Stimulated activated CD8-positive, alpha-beta memory T cell treated with anti-CD3 and anti-CD28 coated beads, Interleukin-15, amount 100 ng/mL, for 48 hours (primary cell): ENCODE results near the gene LRRC49.
"Not testable (repeated sequence)": the region's sequence is repeated elsewhere in the genome, so short reads cannot be mapped to it uniquely, and the experiment has no call there.

Source experiments
- DNase-seq, 2 donors: peaks; one replicate each; pipeline ENCODE4 v3.0.0-alpha.2; 2020; ENCODE audit warnings: low read depth in 2 of 2

LRRC49 gene

DNA sequence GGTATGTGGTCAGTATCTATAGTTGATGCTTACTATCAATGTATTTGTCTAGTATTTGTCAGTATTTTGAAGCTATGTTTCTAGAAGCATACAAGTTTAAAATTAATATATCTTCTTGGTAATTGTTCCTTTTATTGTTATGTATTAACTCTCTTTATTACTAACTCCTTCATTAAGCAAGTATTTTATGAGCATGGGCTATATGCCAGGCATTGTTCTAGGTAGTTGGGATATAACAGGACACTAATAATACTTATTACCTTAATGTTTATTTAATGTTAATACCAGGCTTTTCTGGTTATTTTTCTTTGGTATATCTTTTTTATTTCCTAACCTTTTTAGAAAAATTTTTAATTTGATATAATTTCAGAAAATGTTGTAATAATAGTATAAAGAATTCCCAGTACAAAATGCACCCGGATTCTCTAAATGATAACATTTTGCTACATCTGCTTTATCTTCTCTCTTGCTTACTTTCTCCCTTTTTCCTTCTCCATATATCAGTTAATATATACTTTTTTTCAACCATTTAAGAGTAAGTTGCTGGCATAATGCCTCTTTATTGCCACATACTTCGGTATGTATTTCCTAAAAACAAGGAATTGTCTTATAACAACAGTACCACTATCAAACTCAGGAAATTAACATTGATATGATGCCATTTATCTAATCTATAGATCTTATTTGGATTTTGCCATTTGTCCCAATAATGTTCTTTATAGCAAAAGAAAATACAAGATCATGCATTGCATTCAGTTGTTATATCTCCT lies 30.9 kb downstream of the LRRC49 start:
- no peak for DNase-seq

- not testable (repeated sequence) for DNase-seq
These were observed 34.3 kb downstream of the LRRC49 start for GRCh38 chr15:70926914-70927313.

- DNase-seq: no peak
These were observed 39.2 kb downstream of the LRRC49 start for GRCh38 chr15:70931821-70932220.

GRCh38 chr15:70932397-70932796 lies 39.8 kb downstream of the LRRC49 start:
- DNase-seq: no peak

- no peak for DNase-seq
These were observed 40.8 kb downstream of the LRRC49 start for GRCh38 chr15:70933411-70933810.

GRCh38 chr15:70935631-70936030 lies 43.0 kb downstream of the LRRC49 start:
- no peak for DNase-seq

DNA sequence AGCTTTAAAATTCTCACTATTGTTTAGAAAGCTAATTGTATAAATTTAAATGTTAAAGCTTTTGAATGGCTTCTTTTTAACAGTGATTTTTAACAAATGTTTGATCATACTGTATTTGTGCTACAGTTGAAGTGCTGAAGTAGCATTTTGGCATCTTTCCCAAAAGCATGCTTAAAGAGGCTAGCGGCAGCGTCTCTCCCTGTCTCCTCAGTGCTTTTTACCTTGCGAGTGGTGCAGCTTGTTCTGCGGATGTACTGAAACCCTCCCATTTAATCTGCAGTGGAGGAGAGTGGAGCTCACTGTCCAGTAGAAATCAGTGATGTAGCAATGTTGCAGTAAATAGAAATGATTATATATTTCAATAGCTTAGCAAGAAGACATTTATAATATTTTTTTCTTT lies 43.7 kb downstream of the LRRC49 start:
- DNase-seq: no peak

DNA sequence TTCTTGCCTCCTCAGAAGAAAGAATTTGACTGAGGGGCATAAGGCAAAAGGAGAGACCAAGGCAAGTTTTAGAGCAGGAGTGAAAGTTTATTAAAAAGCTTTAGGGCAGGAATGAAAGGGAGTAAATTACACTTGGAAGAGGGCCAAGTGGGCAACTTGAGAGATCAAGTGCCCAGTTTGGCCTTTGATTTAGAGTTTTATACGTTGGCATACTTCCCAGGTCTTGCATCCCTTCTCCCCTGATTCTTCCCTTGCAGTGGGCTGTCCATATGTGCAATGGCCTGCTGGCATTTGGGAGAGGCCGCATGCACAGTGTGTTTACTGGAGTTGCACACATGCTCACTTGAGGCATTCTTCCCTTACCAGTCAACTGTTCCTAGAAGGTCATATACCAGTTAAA lies 50.7 kb downstream of the LRRC49 start:
- not testable (repeated sequence) for DNase-seq

DNA sequence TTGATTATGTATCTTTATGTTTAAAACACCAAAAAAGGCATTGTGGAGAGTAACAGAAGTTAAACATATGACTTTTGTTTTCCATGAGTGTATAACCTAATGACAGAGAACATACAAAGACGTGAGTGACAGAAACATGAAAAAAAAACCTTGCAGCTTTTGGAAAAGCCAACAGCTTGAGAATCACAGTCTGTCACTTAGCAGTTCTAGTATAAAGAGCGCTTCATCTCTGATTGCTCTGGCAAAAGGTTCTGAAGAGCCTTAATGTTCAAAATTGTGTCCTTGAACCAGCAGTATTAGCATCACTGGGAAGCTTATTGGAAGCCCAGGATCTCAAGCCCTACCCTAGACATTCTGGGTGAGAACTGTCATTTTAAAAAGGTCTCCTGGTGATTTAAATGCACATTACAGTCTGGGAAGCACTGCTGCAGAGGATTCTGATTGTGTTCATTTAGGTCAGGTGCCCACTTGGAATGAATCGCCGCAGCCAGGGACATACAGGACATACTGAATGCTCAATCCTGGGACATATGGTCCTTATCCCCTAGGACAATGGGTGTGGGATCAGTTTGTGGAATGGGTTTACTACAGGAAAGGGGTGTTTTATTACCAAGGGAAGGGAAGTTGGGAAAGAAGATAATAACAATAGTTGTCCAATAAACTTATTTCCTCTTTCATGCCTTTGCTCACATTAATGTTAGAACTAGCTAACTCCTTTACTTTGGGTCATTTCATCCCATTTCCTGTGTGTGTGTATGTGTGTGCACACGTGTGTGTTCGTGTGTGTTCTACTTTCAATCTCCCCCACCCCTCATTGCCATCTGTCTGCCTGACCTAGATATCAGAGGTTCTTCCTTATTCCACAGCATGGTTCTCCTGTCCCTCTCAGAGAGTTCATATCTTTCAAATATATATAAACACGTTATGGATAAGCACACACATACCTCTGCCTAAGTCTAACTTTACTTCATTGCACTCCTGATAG lies 55.0 kb downstream of the LRRC49 start:
- no peak for DNase-seq

DNA sequence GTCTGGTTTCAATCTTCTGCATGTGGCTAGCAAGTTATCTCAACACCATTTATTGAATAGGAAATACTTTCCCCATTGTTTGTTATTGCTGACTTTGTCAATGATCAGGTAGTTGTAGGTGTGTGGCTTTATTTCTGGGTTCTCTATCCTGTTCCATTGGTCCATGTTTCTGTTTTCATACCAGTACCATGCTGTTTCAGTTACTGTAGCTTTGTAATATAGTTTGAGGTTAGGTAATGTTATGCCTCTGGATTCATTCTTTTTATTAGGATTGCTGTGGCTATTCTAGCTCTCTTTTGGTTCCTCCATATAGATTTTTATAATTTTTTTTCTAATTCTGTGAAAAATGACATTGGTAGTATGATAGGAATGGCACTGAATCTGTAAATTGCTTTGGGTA lies 58.3 kb downstream of the LRRC49 start:
- no peak for DNase-seq

GRCh38 chr15:70954171-70954570 lies 61.5 kb downstream of the LRRC49 start:
- no peak for DNase-seq

- DNase-seq: no peak
These were observed 62.1 kb downstream of the LRRC49 start for GRCh38 chr15:70954733-70955132.

DNA sequence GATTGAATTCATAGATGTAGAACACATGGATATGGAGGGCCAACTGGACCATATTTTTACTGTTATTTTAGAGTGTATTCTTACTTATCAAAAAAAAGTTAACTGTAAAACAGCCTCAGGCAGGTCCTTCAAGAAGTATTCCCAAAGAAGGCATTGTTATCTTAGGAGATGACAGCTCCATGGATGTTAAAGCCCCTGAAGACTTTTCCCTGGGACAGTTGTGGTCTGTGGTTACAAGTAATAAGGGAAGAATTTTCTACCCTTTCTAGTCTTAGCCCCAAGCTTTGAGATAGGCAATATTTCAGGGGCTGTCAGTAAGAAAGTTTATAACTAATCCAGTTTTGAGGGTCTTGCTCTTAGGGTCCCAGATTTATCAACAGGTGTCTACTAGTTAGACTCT lies 62.5 kb downstream of the LRRC49 start:
- no peak for DNase-seq

GRCh38 chr15:70956201-70956995 lies 63.8 kb downstream of the LRRC49 start:
- DNase-seq: no peak

GRCh38 chr15:70962084-70962483 lies 69.5 kb downstream of the LRRC49 start:
- no peak for DNase-seq

DNA sequence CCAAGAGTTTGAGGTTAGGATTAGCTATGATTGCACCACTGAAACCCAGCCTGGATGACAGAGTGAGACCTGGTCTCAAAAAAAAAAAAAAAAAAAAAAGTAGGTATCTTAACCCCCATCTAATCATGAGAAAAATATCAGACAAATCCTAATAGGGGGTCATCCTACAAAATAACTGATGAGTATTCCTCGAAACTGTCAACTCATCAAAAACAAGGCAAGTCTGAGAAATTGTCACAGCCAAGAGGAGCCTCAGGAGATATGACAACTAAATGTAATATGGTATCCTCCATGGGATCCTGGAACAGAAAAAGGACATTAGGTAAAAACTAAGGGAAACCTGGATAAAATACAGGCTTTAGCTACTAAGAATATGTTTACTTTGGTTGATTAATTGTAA lies 70.6 kb downstream of the LRRC49 start:
- no peak for DNase-seq

DNA sequence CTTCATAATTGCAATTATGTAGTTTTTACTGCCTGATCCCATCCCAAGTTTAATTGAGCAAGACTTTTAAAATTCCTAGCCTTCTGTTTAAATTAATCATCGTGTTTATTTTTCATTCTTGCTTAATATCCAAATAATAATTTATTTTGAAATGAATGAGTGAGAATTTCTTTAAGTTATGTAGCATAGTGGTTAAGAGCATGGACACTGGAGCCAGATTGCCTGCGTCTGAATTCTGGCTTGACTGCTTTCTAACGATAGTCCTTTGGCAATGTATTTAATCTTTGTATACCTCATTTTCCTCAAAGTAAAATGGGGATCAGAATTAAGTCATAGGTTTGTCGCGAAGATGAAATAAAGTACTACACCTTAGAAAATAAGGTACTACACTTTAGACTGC lies 71.4 kb downstream of the LRRC49 start:
- no peak for DNase-seq

- DNase-seq: no peak
These were observed 72.1 kb downstream of the LRRC49 start for GRCh38 chr15:70964686-70965085.

DNA sequence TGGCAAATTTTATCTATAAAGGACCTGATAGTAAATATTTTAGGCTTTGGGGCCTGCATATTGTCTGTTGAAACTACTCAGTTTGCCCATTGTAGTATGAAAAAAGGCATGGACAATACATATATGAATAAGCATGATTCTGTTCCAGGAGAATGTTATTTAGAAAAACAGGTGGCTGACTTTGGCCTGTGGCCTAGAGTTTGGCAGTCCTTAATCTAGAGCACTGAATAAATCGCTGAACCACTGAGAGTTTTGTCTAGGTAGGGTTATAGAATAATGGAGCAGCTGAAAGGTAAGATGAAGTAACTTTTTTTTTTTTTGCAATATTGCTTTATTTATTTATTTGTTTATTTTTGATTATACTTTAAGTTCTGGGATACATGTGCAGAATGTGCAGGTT lies 75.0 kb downstream of the LRRC49 start:
- DNase-seq: no peak

GRCh38 chr15:70974004-70974832 lies 81.6 kb downstream of the LRRC49 start:
- DNase-seq: no peak

- DNase-seq: no peak
These were observed 84.2 kb downstream of the LRRC49 start for GRCh38 chr15:70976851-70977250.
